HG02981 (cell line): Measurements from ENCODE around the gene ZYX.

Experiments
- ATAC-seq: cut with Tn5 transposase; IDR thresholded peaks from one replicate; pipeline ENCODE4 v1.9.1; 2021; ENCODE audit warnings: mild to moderate bottlenecking, moderate library complexity; ENCODE audit not compliant: unreplicated experiment

Gene ZYX

DNA sequence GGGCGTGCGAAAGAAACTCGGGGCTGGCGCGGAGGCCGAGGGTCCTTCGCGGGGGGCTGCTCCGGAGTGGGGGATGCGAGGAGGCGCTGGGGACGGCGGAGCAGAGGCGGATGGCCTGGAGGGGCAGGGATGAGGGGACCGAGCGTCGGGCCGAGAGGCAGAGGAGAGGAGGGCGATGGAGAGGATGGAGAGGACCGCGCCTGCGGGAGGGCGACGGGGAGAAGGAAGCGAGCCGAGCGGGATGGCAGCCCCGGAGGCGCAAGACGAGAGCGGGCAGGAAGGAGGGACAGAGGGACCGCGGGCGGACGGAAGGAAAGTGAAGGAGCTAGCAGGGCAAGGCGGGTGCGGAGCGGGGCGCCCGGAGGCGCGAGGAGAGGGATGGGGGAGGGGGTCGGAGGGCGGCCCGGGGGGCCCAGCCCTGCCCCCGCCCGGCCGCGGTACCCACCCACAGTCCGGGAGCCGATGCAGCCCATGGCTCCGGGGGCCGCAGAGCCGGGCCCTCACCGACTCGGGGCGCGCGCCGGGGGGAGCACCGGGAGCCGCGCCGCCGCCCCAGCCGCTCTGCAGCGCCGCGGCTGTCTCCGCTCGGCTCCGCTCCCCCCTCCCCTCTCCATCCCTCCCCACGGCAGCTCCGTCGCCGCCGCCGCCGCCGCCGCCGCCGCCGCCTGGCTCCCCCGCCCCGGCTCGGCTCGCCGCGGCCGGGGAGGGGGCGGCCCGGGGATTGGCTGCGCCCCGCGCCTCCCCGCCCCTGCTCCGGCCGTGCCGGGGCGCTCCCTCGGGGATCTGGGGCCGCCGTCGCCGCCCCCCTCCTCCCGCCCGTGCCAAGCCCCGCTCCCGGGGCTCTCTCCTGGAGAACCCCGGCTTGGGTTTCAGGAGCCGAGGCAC is 18.8 kb upstream of the ZYX start, which contains the start of gene FAM131B:
Gene FAM131B (minus strand): TSS at position 583 of the 885 bp plus-strand sequence. CDS start 110 bp downstream, at position 473.
- ATAC-seq = no peak

DNA sequence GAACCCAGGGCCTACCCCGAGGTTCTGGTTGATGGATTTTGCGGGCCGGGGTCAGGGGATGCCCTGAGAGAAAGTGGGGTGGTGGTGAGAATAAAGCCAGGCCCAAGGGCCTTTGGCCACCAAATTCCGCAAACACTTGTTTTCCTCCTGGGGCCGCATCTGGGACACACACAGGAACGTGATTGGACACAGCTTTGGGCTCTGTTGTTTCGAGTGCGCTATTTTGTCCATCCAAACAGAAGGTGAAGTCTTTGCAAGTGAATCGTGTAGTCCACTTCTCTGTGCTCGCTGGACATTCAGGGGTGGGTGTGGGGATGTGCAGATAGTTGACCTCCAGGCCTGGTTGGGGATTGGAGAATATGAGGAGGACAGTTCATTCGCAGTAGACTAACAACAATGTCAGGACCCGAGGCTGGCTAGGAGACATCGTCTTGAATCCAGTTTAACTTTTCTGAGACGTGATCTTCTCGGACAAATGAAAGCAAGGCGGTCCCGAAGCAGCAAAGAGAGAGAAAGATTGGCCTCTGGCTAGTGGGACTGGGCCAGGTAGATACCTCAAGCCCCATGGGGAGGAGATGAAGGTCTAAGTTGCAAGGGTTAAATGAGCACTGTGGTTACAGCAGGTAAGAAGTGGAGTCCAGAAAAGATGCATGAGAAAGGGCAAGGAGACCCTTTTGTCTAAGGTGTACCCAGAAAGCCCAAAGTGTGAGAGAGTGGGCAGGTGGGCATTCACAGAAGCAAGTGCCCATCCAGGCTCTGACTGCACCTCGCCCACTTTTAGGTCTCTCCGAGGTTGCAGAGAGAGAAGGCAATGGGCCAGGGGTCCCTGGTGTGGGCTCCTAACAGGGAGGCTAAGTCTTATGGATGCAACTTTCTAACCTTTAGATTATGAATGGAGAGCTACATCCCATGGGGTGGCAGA is 17.9 kb upstream of the ZYX start:
- ATAC-seq = no peak

DNA sequence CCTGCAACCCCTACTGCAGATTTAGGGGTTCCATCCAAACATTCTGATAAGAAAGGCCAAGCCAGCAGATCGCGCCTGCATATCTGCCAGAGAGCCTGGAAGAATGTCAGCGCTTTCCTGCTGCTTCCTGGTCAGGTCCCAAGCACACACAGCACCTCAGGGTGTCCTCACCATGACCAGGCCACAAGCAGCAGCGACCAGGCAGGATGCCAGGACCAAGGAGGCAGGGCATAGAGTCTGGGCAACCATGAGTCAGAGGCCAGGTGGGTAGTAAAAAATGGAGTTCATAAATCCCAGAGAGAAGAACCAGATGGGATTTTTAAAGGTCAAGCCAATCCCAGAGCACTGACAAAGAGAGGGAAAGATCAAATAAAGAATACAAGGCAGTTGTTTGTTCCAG is 13.2 kb upstream of the ZYX start:
- no peak for ATAC-seq

DNA sequence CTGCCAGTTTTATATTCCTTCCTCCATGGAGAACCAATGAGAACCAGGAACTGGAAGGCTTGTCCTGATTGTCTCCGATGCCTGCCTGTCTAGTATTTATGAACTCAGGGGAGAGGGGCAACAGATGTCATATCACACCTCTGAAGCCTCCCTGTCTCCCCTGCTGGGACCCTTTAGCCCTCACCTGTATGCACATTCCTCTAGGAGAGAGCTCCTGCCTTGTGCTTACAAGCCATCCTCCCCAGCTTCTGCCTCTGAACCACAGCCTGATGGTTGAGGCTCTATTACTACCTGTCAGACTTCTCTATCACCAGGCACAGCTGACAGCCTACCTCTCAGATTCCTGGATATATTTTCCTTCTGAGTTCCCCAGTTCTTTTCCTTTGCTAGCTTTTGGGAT is 12.8 kb upstream of the ZYX start:
- ATAC-seq = no peak

DNA sequence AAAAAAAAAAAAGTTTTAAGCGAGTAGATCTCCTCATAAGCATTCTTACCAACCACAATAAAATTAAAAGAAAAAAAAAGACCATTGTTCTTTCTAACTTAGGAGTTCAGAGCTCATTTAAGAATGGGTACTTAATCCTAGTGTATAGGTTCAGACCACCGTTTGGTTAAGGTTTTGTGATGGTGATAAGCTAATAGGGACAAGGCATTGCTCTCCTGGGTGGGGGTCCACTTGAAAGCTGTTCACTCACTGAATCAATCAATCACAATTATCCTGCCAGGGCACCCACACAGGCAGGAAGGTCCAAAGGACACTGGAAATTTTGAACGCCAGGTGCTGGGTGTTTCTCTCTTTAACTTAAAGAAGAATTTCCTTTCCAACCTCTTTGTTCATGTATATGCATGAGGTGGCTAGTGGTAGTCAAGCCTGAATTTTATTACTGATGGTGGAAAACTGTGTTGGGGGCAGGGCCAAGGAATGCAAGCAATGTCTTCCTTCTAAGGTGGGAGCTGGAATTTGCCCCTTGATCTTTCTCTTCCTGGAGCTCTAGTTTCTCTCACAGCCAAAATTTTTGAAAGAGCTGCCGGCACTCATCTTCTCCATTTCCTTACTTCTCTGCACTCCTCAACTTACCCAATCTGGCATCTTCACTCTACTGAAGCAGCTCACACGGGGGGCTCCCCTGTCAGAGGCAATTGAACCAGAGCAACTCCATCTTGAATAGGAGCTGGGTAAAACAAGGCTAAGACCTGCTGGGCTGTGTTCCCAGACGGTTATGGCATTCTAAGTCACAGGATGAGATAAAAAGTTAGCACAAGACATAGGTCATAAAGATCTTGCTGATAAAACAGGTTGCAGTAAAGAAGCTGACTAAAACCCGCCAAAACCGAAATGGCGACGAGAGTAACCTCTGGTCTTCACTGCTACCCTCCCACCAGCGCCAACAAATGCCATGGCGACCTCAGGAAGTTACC is 11.2 kb upstream of the ZYX start:
- no peak for ATAC-seq

GRCh38 chr7:143372070-143372469 is 9.1 kb upstream of the ZYX start:
- no peak for ATAC-seq

- ATAC-seq = no peak
Measured at GRCh38 chr7:143373255-143373794, 7.8 kb upstream of the ZYX start.

DNA sequence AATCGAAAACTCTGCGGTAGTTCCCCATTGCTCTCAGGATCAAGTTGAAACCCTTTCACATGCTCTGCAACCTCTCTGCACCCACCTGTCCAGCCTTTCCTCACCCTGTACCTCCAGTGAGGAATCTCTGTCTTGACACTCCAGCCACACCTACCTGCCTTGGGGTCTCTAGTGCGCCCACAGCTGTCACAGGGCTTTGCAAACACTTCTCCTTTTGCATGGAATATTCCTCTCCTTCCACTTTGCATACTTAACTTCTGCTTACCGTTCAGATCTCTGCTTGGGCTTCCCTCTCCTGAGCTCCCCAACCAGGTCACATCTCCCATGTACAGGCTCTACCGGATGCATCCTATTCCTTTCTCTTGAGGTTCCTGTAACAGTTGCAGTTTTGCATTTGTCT is 6.6 kb upstream of the ZYX start:
- no peak for ATAC-seq

DNA sequence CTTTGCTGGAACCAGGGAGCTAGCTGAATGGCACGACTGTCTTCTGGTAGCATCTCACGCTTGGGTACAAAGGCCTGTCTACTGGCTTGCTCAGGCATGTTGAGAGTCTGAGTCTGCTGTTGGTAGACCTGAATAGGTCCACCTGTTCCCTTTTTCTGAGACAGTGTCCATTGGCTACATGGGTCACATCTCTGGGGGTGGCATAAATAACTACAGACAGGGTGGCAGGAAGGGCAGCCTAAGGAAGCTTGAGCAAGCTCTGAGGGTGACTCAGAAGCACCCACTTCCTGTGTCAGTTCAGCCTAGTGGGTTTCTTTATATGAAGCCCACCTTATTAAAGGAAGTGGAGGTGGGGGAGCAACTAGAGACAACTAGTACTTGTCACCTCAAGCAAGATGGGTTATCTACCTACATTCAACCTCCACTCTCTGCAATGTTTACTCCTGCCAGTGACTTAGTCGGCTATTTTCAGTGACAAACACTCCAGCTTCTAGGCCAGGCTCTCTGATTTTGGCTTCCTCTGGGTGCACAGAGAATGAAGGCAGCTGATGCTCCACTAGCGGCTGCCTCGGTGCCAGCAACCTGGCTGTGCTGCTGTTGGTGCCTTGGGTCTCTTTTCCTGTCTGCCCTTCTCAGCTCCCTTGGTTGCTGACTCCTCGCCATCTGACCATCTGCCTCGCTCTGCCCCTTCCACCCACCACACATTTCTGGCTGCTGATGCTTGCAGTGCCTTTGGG is 5.7 kb upstream of the ZYX start:
- no peak for ATAC-seq

DNA sequence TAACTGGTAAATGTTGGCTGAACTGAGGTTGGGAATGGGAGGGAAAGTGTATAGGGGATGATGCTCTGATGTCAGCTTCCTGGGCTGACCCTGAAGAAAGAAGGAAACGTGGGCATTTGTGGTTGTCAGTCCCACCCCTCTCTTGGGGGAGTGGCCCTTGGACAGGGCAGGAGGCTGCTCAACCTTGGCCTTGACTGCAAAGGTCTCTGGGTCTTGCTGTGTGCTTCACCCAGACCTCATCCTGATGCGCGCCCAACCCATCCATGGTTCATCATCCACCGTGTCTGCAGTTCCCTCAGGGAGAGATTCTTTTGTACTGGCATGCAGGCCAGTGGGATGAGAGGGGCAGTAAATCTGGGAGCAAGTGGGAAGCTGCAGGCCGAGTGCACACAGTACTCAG is 4.7 kb upstream of the ZYX start:
- ATAC-seq = no peak

DNA sequence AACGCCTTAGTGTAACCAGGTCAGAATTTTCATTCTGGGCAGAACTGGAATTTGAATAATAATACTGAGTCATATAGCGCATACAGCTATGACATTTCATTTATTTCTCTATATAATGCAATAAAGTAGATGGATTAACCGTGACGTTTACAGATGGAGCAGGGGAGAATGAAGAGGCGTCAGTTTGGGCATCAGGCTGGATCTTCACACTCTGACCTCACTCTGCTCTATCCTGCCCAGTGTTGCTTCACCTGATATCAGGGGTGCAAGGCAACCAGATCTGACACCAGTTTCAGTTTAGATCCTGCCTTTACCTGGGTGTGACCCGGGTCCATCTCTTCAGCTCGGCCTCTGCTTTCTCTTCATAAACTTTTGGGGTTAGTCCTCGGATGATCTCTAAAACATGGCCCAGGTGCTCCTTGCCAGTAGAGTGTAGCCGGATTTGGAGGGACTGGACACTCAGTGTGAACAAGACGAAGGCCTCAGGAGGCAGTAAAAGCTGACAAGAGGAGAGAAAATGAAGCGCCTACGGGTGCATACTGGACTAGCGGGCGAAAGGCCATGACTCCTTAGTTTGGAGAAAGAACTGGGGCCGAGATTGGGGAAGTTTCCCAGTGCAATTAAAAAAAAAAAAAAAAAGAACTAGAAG is 1.4 kb upstream of the ZYX start:
- peak; percentile 1 for ATAC-seq

DNA sequence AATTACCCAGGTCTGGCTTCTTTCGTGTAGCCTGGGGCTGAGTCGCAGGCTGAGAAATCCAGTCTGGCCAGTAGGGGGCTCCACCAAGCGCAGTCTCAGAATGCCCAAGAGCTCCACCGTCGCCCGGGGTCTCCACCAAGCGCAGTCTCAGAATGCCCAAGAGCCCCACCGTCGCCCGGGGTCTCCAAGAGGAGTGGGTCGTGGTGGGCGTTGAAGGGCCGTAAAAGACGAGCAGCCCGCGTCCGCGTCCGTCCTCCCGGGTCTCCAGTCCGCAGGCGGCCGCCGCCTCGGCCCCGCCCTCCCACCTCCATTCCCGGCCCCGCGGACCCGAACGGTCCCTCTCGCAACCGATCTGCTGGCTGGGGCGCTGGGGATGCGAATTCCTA is 892 bp upstream of the ZYX start:
- peak; percentile 44 for ATAC-seq

DNA sequence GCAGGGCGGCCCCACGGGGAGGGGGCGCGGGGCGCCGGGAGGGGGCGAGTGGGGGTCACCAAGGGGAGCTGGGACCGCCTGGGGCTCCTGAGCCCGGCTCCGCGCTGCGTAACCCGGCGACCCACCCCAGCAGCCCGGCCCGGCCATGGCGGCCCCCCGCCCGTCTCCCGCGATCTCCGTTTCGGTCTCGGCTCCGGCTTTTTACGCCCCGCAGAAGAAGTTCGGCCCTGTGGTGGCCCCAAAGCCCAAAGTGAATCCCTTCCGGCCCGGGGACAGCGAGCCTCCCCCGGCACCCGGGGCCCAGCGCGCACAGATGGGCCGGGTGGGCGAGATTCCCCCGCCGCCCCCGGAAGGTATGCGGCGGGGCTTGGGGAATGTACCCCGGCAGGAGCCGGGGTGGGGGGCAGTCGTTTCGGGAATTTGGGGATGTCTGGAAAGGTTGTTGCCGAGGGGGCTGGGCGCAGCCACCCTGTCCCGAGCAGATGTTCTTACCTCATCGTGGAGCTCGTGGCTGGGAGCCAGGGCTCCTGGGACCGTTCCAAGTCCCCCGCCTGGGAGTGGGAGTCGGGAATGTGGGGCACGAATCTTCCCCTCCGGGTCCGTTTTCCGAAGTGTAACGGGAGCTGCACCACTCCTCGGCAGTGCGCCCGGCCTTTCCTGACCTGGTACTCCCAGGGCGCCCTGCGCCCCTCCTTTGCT is 431 bp downstream of the ZYX start:
- ATAC-seq = peak; percentile 9

DNA sequence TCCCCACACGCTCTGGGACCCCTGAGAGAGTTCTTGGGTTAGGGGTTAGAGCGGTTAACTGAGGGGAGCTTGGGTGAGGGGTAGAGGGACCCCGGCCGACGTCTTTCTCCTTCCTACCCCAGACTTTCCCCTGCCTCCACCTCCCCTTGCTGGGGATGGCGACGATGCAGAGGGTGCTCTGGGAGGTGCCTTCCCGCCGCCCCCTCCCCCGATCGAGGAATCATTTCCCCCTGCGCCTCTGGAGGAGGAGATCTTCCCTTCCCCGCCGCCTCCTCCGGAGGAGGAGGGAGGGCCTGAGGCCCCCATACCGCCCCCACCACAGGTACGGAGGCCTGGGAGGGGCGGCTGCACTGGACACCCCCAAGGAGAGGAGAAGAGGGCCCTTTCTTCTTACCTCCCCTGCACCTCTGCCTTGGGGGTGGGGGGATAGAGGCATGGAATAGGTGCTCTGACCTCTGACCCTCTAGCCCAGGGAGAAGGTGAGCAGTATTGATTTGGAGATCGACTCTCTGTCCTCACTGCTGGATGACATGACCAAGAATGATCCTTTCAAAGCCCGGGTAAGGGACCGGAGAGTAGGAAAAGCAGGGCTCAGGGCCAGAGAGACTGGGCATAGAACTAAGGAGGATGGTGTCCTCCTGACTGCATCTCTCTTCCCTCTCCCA is 1.1 kb downstream of the ZYX start:
- ATAC-seq = no peak

GRCh38 chr7:143382791-143383641 is 1.9 kb downstream of the ZYX start:
- ATAC-seq = no peak

DNA sequence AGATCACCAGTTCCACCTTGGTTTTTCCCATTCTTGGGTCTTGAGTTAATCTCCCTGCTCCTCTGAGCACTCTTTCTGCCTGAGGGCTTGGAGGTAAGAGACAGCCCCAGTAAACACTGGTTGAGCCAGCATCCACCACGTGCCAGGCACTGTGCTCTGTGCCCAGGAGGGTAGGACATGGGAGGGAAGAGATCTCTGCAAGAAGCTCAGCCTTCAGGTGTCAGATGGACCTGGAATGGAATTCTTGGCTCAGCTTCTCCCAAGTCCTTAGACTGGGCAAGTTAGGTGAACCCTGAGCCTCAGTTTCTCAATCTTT is 2.5 kb downstream of the ZYX start:
- ATAC-seq = no peak

- ATAC-seq = no peak
Measured at GRCh38 chr7:143384148-143384547, 3.0 kb downstream of the ZYX start.
